Activated CD4-positive, alpha-beta T cell treated with anti-CD3 and anti-CD28 coated beads for 4 hours (primary cell): ENCODE measurements around the gene ACTG2.
A peak's percentile ranks its signal among the peaks of the same experiment; 100 is the strongest.
"Not testable (repeated sequence)": the region's sequence is repeated elsewhere in the genome, so short reads cannot be mapped to it uniquely, and the experiment has no call there.

Source experiments
- DNase-seq, 2 donors: peaks; one replicate each; pipeline ENCODE4 v3.0.0-alpha.2; 2020

The ACTG2 gene

GRCh38 chr2:73937899-73938298 lies 45.1 kb downstream of the ACTG2 start:
- no peak for DNase-seq

DNA sequence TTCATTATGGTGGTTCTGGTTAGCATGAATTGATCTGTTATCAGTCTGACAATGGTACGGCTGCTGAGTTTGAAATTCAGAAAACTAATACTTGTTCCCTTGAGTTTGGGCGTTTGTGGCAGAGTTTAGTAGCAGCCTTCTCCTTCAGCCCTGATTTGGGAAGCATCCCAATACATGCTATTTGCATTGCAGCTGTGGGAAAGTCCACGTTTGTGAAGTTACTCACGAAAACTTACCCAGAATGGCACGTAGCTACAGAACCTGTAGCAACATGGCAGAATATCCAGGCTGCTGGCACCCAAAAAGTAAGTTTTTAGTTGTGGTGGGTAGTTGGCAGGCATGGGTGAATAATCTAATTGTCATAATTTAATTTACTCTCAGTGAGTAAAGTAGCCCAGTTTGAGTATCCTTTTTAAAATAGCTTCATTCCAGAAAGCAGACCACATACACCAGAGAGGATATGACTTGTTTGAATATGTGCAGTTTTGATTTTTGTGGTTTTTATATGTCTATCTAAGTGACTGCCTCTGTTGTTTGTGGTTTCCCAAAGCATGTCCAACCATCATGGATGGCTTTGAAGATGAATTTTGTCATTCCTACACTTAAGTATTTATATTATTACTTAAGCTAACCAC lies 46.0 kb downstream of the ACTG2 start:
- DNase-seq, result no peak

DNA sequence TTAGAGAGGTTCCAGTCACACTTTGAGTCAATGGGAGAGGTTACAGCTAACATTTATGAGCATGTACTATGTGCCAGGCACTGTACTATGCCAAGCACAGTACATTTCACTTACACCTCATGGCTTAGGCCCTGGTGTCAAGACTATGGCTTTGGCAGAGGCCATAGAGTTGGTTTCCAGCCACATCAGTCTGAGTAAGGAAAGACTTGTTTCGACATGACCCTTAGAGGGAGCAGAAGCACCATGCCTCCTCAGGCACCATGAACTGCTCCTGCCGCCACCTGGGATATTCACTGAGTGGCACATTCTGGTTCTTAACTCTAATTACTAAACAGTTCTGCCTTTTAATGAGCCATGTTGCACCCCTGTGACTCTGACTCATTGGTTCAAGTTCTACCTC lies 46.6 kb downstream of the ACTG2 start:
- peak; percentile 18 to 40 for DNase-seq

GRCh38 chr2:73940066-73940465 lies 47.3 kb downstream of the ACTG2 start:
- DNase-seq, result not testable (repeated sequence)

- no peak for DNase-seq
These were observed 49.9 kb downstream of the ACTG2 start for GRCh38 chr2:73942664-73943063.

- no peak for DNase-seq
These were observed 51.9 kb downstream of the ACTG2 start for GRCh38 chr2:73944714-73945113.

- DNase-seq, result no peak
These were observed 53.4 kb downstream of the ACTG2 start for GRCh38 chr2:73946215-73946614.

DNA sequence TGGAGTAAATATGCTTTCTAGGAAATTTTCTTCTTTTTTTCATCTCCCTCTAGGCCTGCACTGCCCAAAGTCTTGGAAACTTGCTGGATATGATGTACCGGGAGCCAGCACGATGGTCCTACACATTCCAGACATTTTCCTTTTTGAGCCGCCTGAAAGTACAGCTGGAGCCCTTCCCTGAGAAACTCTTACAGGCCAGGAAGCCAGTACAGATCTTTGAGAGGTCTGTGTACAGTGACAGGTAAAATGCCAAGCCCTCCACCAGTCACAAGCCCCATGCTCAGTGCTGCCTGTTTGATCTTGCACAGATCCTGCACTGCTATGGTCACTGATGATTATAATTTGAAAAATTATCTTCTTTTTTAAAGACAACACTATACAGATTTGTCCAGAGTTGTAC lies 53.9 kb downstream of the ACTG2 start:
- DNase-seq, result no peak

DNA sequence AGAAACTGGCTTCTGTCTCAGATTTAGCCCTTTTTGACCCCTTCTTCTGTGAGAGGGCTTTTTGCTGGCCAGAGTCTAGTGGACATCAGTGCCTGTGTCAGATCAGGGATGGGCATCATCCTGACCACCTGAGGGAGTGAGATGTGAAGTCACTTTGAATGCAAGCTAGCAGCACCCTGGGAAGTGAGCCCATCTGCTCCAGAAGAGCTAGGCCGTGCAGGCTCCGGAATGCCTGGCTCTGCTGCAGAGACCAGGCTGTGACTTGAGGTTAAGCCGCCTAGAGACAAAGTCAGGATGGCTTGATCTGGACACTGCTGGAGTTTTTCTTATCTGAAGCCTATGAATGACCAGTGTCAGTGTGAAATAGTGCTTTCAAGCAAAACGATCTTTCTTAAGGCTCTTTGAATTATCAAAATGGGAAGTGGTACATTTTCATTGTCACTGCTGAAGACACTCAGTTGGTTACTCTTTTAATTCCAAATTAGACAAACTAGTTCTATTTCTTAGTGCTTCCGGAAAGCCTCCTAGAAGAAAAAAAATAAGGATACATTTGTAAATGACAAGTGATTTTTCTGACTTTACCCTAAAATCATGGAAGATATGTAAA lies 54.7 kb downstream of the ACTG2 start:
- DNase-seq, result no peak

- DNase-seq, result no peak
These were observed 57.0 kb downstream of the ACTG2 start for GRCh38 chr2:73949802-73950201.

DNA sequence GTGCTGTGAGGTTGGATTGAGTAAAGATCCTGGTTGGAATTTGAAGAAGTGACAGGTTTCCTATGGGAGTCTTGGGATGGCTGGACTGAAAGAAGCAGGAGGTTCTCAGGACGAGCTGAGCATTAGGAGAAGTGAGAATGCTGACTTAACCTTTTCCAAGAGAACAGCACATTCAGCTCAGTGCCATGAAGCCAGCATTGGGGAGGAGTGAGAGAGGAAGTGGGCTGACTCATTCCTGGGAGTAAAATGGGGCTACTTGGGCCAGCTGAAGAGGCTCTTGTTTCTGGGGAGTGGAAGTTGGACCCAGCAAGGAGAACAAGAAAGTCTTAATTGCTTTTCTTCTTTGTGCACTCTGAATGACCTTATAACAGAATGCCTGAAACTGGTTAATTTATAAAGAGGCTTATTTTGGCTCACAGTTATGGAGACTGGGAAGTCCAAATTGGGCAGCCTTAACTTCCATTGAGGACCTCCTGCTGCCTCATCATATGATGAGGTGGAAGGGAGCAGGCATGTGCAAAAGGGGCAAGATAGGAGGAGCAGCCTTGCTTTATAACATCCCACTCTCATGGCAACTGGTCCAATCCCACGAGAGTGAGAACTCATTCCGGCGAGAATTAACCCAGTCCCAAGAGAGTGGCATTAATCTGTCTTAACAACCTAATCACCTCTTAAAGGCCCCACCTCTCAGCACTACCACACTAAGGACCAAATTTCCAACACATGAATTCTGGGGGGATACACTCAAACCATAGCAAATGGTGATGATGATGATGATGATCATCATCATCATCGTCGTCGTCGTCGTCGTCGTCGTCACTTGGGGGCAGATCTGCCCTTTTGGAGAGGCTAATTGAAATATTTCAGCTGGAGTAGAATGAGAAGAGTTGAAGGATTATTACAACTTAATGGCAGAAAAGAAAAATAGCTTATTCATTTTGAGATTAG lies 60.0 kb downstream of the ACTG2 start:
- no peak for DNase-seq

DNA sequence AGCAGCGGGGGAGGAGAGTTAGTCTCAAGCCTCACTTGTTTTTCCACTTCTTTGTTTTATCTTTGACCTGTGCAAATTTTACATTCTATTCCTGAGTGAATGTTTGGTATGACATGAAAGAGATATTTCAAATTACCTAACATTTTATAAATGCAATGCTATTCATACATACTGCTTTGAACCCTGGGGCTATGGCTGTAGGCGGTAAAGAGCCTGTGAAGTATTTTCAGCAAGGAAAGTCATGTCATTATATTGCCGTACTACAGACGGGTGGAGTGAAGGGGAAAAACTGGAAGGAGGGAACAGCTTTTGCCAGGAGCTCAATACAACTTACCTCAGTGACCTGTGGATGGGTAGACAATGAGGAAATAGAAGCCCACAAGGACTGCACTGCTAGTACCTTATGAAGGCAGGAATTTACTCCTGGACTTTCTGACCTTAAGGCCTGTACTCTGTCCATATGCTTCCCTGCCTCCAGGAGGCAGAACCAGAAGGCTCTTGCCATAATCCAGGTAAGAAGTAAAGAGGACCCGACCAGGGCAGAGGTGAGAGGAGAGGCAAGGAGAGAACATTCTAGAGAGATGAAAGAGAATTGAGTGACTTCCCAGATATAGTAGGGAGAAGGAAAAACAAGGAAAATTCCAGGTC lies 63.5 kb downstream of the ACTG2 start:
- DNase-seq, result no peak

DNA sequence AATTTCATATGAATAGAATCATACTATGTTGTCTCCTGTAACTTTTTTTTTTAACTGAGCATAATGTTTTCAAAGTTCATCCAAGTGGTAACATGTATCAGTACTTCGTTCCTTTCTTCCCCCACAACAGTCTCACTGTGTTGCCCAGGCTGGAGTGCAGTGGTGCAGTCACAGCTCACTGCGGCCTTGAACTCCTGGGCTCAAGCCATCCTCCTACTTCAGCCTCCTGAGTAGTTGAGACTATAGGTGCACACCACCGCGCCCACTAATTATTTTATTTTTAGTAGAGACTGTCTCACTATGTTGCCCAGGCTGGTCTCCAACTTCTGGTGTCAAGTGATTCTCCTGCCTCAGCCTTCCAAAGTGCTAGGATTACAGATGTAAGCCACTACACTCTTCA lies 68.5 kb downstream of the ACTG2 start:
- no peak for DNase-seq

DNA sequence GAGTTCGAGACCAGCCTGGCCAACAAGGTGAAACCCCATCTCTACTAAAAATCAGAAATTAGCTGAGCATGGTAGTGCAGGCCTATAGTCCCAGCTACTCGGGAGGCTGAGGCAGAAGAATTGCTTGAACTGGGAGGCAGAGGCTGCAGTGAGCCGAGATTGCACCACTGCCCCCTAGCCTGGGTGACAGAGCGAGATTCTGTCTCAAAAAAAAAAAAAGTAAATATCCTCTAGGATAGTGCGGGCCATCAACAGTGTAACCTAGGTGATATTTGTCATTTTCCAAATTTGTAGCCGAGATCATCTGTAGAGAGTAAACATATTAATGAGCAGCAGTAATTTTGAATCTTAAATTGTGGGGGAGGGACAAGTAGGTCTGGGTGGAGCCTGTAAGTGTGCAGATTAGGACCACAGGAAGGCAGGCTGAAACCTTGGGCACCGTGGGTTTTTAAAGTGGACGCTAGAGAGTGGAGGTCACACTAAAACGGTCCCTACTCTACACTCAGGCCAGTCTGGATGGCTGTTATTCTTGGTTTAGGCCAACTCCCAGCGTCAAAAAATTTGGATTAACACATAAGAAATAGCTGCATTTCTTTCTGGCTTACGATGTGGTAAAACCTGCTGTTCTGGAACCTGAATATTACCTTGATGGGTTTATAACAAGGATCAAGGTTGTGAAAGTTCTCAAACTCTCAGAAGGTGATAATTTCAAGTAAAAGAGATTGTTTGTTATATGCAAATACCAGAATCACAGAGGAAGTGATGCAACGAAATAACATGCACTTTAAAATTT lies 69.2 kb downstream of the ACTG2 start:
- no peak for DNase-seq

- DNase-seq, result no peak
These were observed 70.0 kb downstream of the ACTG2 start for GRCh38 chr2:73962798-73963197.

- no peak for DNase-seq
These were observed 70.7 kb downstream of the ACTG2 start for GRCh38 chr2:73963385-73964120.

DNA sequence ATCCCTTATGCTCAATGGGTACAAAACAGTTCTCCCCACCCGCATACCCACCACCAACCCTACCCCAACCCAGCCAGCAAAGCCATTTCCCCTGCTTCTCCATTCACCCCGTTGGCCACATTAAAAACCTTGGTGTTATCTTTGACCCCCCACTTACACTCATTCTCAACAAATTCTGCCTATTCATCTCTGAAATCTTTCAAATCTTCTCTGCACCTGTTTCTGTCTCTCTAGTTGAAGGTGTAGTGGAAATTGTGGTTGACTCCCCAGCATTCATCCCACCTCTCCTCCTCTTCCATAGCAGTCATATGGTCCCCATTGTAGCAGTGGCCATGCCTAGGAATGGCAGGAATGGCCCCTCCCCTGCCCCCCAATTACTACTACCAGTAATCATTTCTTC lies 71.4 kb downstream of the ACTG2 start:
- no peak for DNase-seq

GRCh38 chr2:73965053-73965452 lies 72.2 kb downstream of the ACTG2 start:
- no peak for DNase-seq

DNA sequence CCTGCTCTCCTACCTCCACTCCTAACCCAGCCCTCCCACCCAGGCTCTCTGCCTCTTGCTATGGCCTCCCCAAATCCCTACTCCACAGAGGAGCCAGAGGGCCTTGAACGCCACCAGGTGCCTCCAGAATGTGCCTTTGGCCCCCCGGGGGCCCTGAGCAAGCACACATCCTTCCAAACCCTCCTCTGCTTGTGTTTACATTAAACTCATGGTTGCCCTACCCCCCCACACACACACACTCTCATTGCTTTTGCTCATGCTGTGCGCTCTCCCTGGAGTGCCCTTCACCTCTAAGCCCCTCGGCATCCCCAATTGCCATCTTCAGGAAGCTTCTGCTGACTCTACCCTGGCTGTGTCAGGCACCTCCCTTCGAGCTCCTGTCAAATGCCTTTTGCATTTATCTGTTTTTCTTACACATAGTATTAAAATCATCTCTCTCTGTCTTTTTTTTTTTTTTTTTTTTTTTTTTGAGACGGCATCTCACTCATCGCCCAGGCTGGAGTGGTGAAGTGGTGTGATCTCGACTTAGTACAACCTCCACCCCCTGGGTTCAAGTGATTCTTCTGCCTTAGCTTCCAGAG lies 75.6 kb downstream of the ACTG2 start:
- DNase-seq, result no peak

DNA sequence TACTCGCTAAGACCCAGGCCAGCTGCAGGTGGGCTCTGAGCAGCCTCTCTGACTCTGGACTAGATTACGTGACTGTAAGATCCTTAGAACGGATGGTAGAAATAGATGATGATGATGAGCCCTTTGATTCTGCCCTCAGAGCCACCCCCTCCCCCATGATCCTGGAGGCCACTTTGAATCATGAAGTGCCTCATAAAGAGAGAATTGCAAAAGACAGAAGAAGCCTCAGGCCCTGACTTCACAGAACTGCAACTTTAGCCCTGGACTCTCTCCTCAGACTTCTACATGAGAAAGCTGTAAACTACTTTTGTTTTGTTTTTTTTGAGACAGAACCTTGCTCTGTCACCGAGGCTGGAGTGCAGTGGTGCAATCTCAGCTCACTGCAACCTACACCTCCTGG lies 76.5 kb downstream of the ACTG2 start:
- no peak for DNase-seq
